NT2/D1 (cell line): ENCODE results near the gene PDE11A.

Experiments
- DNase-seq: peaks from one replicate; pipeline ENCODE4 v3.0.0-alpha.2; 2011; ENCODE audit warnings: low read depth, low spot score
- H3K27me3 ChIP-seq: 2 replicates; pipeline ENCODE4 v1.6.0; 2011; ENCODE audit warnings: mild to moderate bottlenecking; ENCODE audit not compliant: insufficient read length, insufficient read depth
- H3K36me3 ChIP-seq: 2 replicates; pipeline ENCODE4 v1.6.1; 2011; ENCODE audit warnings: mild to moderate bottlenecking, low read length, mixed read lengths; ENCODE audit not compliant: insufficient read depth, insufficient read length
- H3K4me1 ChIP-seq: 2 replicates; pipeline ENCODE4 v1.5.1; 2011; ENCODE audit not compliant: insufficient read depth, insufficient read length
- H3K4me3 ChIP-seq: 2 replicates; pipeline ENCODE4 v1.5.1; 2011; ENCODE audit warnings: low read depth; ENCODE audit not compliant: insufficient read length
- H3K9ac ChIP-seq: 2 replicates; pipeline ENCODE4 v1.6.0; 2011; ENCODE audit warnings: low read depth; ENCODE audit not compliant: insufficient read length
- H3K9me3 ChIP-seq: 2 replicates; pipeline ENCODE4 v1.5.1; 2011; ENCODE audit warnings: mild to moderate bottlenecking, low read length; ENCODE audit not compliant: insufficient read depth
- SUZ12 ChIP-seq: IDR thresholded peaks from 2 replicates; pipeline ENCODE4 v1.6.1; 2011; ENCODE audit not compliant: insufficient read length, insufficient read depth; ENCODE audit errors: extremely low read depth
- YY1 ChIP-seq: IDR thresholded peaks from 2 replicates; pipeline ENCODE4 v1.6.1; 2011; ENCODE audit not compliant: insufficient read length, insufficient read depth
- ZNF274 ChIP-seq: IDR thresholded peaks from 2 replicates; pipeline ENCODE4 v1.6.1; 2011; ENCODE audit warnings: mild to moderate bottlenecking, low read depth, low read length

The PDE11A gene

GRCh38 chr2:178074123-178075005 is 1.8 kb upstream of the PDE11A start:
- no peak for DNase-seq
- Histone ChIP-seq H3K4me3 (no peak overlapping the region), H3K4me1 (peaks cover 4% of the 10 kb centered on the region), H3K36me3 (no peaks in the 10 kb centered on the region), H3K9ac (no peak overlapping the region), H3K9me3 (peaks cover 5% of the 10 kb centered on the region; the same call in 1 of the 2 replicates), H3K27me3 (peaks cover 34% of the 10 kb centered on the region)
- TF ChIP-seq SUZ12 = no peak

GRCh38 chr2:178072000-178072382 is 586 bp downstream of the PDE11A start:
- H3K36me3 ChIP-seq = no peaks in the 10 kb centered on the region
- no peak for DNase-seq
- TF ChIP-seq ZNF274 (no peak), SUZ12 (no peak), YY1 (no peak)
- peaks cover 4% of the 10 kb centered on the region for H3K4me1 ChIP-seq
- peaks cover 34% of the 10 kb centered on the region for H3K27me3 ChIP-seq
- peak overlapping the region; percentile 75 for H3K9ac ChIP-seq
- H3K9me3 ChIP-seq = no peaks in the 10 kb centered on the region
- peak overlapping the region; percentile 63 for H3K4me3 ChIP-seq

GRCh38 chr2:178070824-178071223 is 1.8 kb downstream of the PDE11A start:
- no peak overlapping the region for H3K4me3 ChIP-seq
- no peak overlapping the region for H3K9ac ChIP-seq
- no peak for DNase-seq
- H3K4me1 ChIP-seq = peaks cover 4% of the 10 kb centered on the region
- no peaks in the 10 kb centered on the region for H3K36me3 ChIP-seq
- H3K27me3 ChIP-seq = peaks cover 34% of the 10 kb centered on the region
- TF ChIP-seq SUZ12 = no peak
- TF ChIP-seq ZNF274 = no peak
- TF ChIP-seq YY1 = no peak
- no peaks in the 10 kb centered on the region for H3K9me3 ChIP-seq

- peaks cover 30% of the 10 kb centered on the region for H3K27me3 ChIP-seq
- peaks cover 4% of the 10 kb centered on the region for H3K4me1 ChIP-seq
- H3K4me3 ChIP-seq = no peak overlapping the region
Measured at GRCh38 chr2:178069551-178069950, 3.0 kb downstream of the PDE11A start.

GRCh38 chr2:178068823-178069454 is 3.6 kb downstream of the PDE11A start:
- TF ChIP-seq YY1 (no peak), SUZ12 (no peak), ZNF274 (no peak)
- no peaks in the 10 kb centered on the region for H3K9me3 ChIP-seq
- H3K9ac ChIP-seq = no peak overlapping the region
- no peaks in the 10 kb centered on the region for H3K36me3 ChIP-seq
- peaks cover 4% of the 10 kb centered on the region for H3K4me1 ChIP-seq
- H3K27me3 ChIP-seq = peaks cover 25% of the 10 kb centered on the region
- DNase-seq = no peak
- H3K4me3 ChIP-seq = no peak overlapping the region

More at GRCh38 chr2:178069551-178069950, 3.0 kb downstream of the PDE11A start:
- TF ChIP-seq SUZ12 = no peak
- no peak for TF ChIP-seq ZNF274
- TF ChIP-seq YY1 = no peak
- DNase-seq = no peak
- Histone ChIP-seq H3K9ac (no peak overlapping the region), H3K9me3 (no peaks in the 10 kb centered on the region), H3K36me3 (no peaks in the 10 kb centered on the region)

GRCh38 chr2:178066890-178067669 is 5.5 kb downstream of the PDE11A start:
- Histone ChIP-seq H3K36me3 (no peaks in the 10 kb centered on the region), H3K4me1 (peaks cover 2% of the 10 kb centered on the region), H3K9me3 (no peaks in the 10 kb centered on the region), H3K9ac (no peak overlapping the region), H3K4me3 (no peak overlapping the region), H3K27me3 (peaks cover 18% of the 10 kb centered on the region)
- DNase-seq = no peak
- TF ChIP-seq YY1 = no peak
- TF ChIP-seq SUZ12 = no peak
- TF ChIP-seq ZNF274 = no peak

- no peaks in the 10 kb centered on the region for H3K36me3 ChIP-seq
- peaks cover 11% of the 10 kb centered on the region for H3K27me3 ChIP-seq
- H3K9ac ChIP-seq = no peak overlapping the region
- H3K4me3 ChIP-seq = no peak overlapping the region
- no peak for DNase-seq
- H3K4me1 ChIP-seq = no peaks in the 10 kb centered on the region
- no peak for TF ChIP-seq ZNF274
- no peak for TF ChIP-seq SUZ12
- no peak for TF ChIP-seq YY1
- no peaks in the 10 kb centered on the region for H3K9me3 ChIP-seq
Measured at GRCh38 chr2:178066324-178066723, 6.3 kb downstream of the PDE11A start.
